ENCODE measurements around the gene TUT7.

Gene TUT7

DNA sequence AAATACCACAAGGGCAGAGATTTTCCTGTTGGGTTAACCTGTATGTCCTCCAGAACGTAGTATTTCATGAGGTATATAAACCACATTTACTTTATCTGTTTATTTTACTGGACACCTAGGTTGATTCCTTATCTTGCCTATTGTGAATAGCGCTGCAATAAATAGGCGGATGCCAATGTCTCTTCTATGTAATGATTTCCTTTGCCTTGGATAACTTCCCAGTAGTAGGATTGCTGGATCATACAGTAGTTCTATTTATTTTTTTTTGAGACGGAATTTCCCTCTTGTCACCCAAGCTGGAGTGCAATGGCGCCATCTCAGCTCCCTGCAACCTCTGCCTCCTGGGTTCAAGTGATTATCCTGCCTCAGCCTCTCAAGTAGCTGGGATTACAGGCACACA is 15.6 kb upstream of the TUT7 start:
- no peak overlapping the region for H3K27ac ChIP-seq (ENCODE audit: low read depth, low read length)
- no peaks in the 10 kb centered on the region for H3F3A ChIP-seq (ENCODE audit: control insufficient read depth, insufficient read depth)
- no peaks in the 10 kb centered on the region for H3K9me2 ChIP-seq (replicated peaks; ENCODE audit: control insufficient read depth, low read length)
- H3K9me3 ChIP-seq (ENCODE audit: control insufficient read depth, insufficient read depth, low read length): 0 out of 2 replicates have a peak, but pooled peaks cover 3% of the 10 kb centered on the region
- no peaks in the 10 kb centered on the region for H3K4me1 ChIP-seq (ENCODE audit: control insufficient read depth, low read length)
- H3K79me2 ChIP-seq (ENCODE audit: control insufficient read depth, low read length): no peaks in the 10 kb centered on the region
- H3K4me2 ChIP-seq (ENCODE audit: low read length): no peak overlapping the region
- no peaks in the 10 kb centered on the region for H4K20me1 ChIP-seq (ENCODE audit: control insufficient read depth, insufficient read depth, low read depth, low read length)
- TF ChIP-seq, protein P1, sequence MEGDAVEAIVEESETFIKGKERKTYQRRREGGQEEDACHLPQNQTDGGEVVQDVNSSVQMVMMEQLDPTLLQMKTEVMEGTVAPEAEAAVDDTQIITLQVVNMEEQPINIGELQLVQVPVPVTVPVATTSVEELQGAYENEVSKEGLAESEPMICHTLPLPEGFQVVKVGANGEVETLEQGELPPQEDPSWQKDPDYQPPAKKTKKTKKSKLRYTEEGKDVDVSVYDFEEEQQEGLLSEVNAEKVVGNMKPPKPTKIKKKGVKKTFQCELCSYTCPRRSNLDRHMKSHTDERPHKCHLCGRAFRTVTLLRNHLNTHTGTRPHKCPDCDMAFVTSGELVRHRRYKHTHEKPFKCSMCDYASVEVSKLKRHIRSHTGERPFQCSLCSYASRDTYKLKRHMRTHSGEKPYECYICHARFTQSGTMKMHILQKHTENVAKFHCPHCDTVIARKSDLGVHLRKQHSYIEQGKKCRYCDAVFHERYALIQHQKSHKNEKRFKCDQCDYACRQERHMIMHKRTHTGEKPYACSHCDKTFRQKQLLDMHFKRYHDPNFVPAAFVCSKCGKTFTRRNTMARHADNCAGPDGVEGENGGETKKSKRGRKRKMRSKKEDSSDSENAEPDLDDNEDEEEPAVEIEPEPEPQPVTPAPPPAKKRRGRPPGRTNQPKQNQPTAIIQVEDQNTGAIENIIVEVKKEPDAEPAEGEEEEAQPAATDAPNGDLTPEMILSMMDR (IDR thresholded peaks at IDR 0.05; ENCODE audit: low read depth, low read length, poor library complexity, severe bottlenecking): no peak
- no peak for TF ChIP-seq EZH2phosphoT487 (IDR thresholded peaks at IDR 0.05; ENCODE audit: borderline replicate concordance, low read length)
- H3K36me3 ChIP-seq (ENCODE audit: control insufficient read depth, low read length): no peaks in the 10 kb centered on the region
- no peak overlapping the region for H3K4me3 ChIP-seq (ENCODE audit: low read length)
- H3K27me3 ChIP-seq (ENCODE audit: control insufficient read depth, low read length): no peaks in the 10 kb centered on the region

DNA sequence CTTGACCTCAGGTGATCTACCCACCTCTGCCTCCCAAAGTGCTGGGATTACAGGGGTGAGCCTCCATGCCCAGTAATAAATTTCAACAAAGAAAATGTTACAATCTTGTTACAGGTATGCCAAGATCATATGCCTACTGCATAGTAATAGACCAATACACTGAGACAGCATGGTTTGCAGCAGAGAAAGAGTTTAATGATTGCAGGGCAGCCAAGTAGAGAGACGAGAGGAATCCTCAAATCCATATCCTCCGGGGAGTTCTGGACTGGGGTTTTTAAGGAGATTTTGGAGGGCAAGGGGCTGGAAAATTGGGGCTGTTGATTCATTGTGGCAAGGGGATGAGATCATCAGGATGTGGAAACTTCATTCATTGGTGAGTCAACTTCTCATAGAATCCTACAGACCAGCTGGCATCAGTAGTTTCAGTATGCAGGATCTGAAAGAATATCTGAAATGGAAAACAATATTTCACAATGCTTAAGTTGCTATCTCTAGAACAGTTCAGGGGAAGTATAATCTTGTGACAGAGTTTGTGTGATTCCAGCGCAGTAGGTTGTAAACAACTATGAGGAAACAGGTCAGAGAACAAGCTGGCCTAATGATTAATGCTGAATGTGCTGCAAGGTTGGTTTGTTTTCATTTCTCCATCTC is 14.8 kb upstream of the TUT7 start:
- H3K27me3 ChIP-seq (ENCODE audit: control insufficient read depth, low read length): no peaks in the 10 kb centered on the region
- H3K9me3 ChIP-seq (ENCODE audit: control insufficient read depth, insufficient read depth, low read length): 0 out of 2 replicates have a peak, but pooled peaks cover 3% of the 10 kb centered on the region
- H3K9me2 ChIP-seq (replicated peaks; ENCODE audit: control insufficient read depth, low read length): no peaks in the 10 kb centered on the region
- H3K27ac ChIP-seq (ENCODE audit: low read depth, low read length): no peak overlapping the region
- H3K79me2 ChIP-seq (ENCODE audit: control insufficient read depth, low read length): no peaks in the 10 kb centered on the region
- no peaks in the 10 kb centered on the region for H3K36me3 ChIP-seq (ENCODE audit: control insufficient read depth, low read length)
- no peak overlapping the region for H3K4me3 ChIP-seq (ENCODE audit: low read length)
- H3F3A ChIP-seq (ENCODE audit: control insufficient read depth, insufficient read depth): no peaks in the 10 kb centered on the region
- no peaks in the 10 kb centered on the region for H4K20me1 ChIP-seq (ENCODE audit: control insufficient read depth, insufficient read depth, low read depth, low read length)
- no peaks in the 10 kb centered on the region for H3K4me1 ChIP-seq (ENCODE audit: control insufficient read depth, low read length)
- no peak overlapping the region for H3K4me2 ChIP-seq (ENCODE audit: low read length)
- TF ChIP-seq, protein P1 (IDR thresholded peaks at IDR 0.05; ENCODE audit: low read depth, low read length, poor library complexity, severe bottlenecking): no peak
- TF ChIP-seq EZH2phosphoT487 (IDR thresholded peaks at IDR 0.05; ENCODE audit: borderline replicate concordance, low read length): no peak

DNA sequence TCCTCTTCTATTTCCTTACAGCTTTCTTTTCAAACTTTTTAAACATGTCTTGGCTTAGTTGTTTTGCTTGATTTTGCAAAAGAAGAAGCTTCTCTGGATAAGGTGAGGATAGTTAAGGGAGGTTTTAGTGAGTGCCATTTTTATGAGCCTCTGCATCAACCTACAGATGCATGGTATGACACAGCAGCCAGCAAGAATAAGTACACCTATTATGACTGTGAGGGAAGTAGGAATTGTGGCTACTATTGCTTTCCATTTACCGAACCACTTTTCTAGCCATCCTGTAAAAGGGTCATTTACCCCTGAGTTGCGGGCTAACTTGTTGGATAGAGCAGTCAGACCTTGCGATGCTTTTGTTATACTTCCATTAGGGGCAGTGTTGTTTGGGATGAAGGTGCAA is 7.0 kb upstream of the TUT7 start:
- no peaks in the 10 kb centered on the region for H3K9me2 ChIP-seq (replicated peaks; ENCODE audit: control insufficient read depth, low read length)
- TF ChIP-seq EZH2phosphoT487 (IDR thresholded peaks at IDR 0.05; ENCODE audit: borderline replicate concordance, low read length): no peak
- TF ChIP-seq, protein P1 (IDR thresholded peaks at IDR 0.05; ENCODE audit: low read depth, low read length, poor library complexity, severe bottlenecking): no peak
- H3K79me2 ChIP-seq (ENCODE audit: control insufficient read depth, low read length): no peaks in the 10 kb centered on the region
- H4K20me1 ChIP-seq (ENCODE audit: control insufficient read depth, insufficient read depth, low read depth, low read length): no peaks in the 10 kb centered on the region
- H3K27me3 ChIP-seq (ENCODE audit: control insufficient read depth, low read length): no peaks in the 10 kb centered on the region
- no peak overlapping the region for H3K27ac ChIP-seq (ENCODE audit: low read depth, low read length)
- peaks cover 7% of the 10 kb centered on the region for H3K4me1 ChIP-seq (ENCODE audit: control insufficient read depth, low read length)
- H3F3A ChIP-seq (ENCODE audit: control insufficient read depth, insufficient read depth): no peaks in the 10 kb centered on the region
- H3K4me3 ChIP-seq (ENCODE audit: low read length): no peak overlapping the region
- H3K4me2 ChIP-seq (ENCODE audit: low read length): no peak overlapping the region
- H3K36me3 ChIP-seq (ENCODE audit: control insufficient read depth, low read length): no peaks in the 10 kb centered on the region
- no peaks in the 10 kb centered on the region for H3K9me3 ChIP-seq (ENCODE audit: control insufficient read depth, insufficient read depth, low read length)
